ENCODE results near the gene KIAA0825. TPM values are rescaled to one million over a fixed set of nuclear protein-coding genes. Genes with fewer than 3 reads are reported as not detected.

Gene KIAA0825
- polyA plus RNA-seq, 3 donors: 0.56 to 1.3 (median 0.89) TPM

DNA sequence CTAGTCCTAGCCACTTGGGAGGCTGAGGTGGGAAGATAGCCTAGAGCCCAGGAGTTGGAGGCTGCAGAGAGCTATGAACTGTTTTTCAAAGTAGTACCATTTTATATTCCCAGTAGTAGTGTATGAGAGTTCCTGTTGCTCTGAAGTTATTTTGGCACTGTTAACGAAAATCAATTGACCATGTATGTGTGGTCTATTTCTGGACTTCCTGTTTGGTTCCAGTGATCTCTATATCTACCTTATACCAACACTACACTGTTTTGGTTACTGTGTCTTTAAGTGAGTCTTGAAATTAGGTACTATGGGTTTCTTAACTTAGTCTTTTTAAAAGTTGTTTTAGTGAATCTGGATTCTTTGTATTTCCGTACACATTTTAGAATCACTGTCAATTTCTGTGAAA, 13.6 kb upstream of the KIAA0825 start:
- WGBS (ENCODE audit: insufficient coverage): no CpG with 5 or more reads among the region's 2 CpGs
- no peak overlapping the region for H3K9ac ChIP-seq (ENCODE audit: insufficient read depth, low read length, poor library complexity, severe bottlenecking)
- intact Hi-C loops (cut with micrococcal nuclease): no loop called here
- no peak overlapping the region for H3K4me3 Mint-ChIP-seq
- no peak overlapping the region for H2AFZ ChIP-seq (ENCODE audit: insufficient read depth, low read depth, low read length, poor library complexity, severe bottlenecking)
- no peak overlapping the region for H3K4me2 ChIP-seq (replicated peaks; ENCODE audit: extremely low read depth, low read length, poor library complexity, severe bottlenecking)
- no peak overlapping the region for H3K4me3 ChIP-seq (replicated peaks in 1 of 3; ENCODE audit: low read depth in 2 of 3, low read length in 3 of 3)
- no peaks in the 10 kb centered on the region for H3K4me1 Mint-ChIP-seq
- no peak for TF ChIP-seq CTCF (IDR thresholded peaks at IDR 0.05)
- H3K4me1 ChIP-seq (ENCODE audit: control insufficient read depth in 1 of 2, insufficient read depth in 2 of 2, low read length in 2 of 2): no peaks in the 10 kb centered on the region
- H3K27me3 Mint-ChIP-seq (ENCODE audit: low read depth in 3 of 3): no peaks in the 10 kb centered on the region
- no peaks in the 10 kb centered on the region for H3K27me3 ChIP-seq (ENCODE audit: control insufficient read depth in 2 of 2, insufficient read depth in 2 of 2, low read length in 2 of 2)
- no peak for DNase-seq
- H3K79me2 ChIP-seq (ENCODE audit: insufficient read depth, low read length): no peaks in the 10 kb centered on the region
- H3K36me3 Mint-ChIP-seq: peaks cover 63 to 70% of the 10 kb centered on the region in 2 donors
- no peaks in the 10 kb centered on the region for H4K20me1 ChIP-seq (ENCODE audit: insufficient read depth, low read length)
- no peak overlapping the region for H3K27ac Mint-ChIP-seq
- H3K9me3 ChIP-seq (replicated peaks in 1 of 2; ENCODE audit: control insufficient read depth in 1 of 2, insufficient read depth in 1 of 2, low read length in 2 of 2): peaks cover 1 to 4% of the 10 kb centered on the region in 2 donors
- H3K9me3 Mint-ChIP-seq: peaks cover 10 to 32% (median 16%) of the 10 kb centered on the region in 7 donors
- H3K27ac ChIP-seq (ENCODE audit: low read depth in 1 of 2, low read length in 2 of 2): no peak overlapping the region
- peaks cover 23 to 76% of the 10 kb centered on the region in 2 donors for H3K36me3 ChIP-seq (replicated peaks in 1 of 2; ENCODE audit: control insufficient read depth in 1 of 2, insufficient read depth in 2 of 2, low read length in 2 of 2)

GRCh38 chr5:94627191-94627590, 8.8 kb upstream of the KIAA0825 start:
- Mint-ChIP-seq H3K4me1 (no peaks in the 10 kb centered on the region), H3K36me3 (peaks cover 27% of the 10 kb centered on the region in 2 donors), H3K27me3 (ENCODE audit: low read depth in 3 of 3) (no peaks in the 10 kb centered on the region), H3K9me3 (peaks cover 0 to 15% (median 1%) of the 10 kb centered on the region in 7 donors), H3K4me3 (no peak overlapping the region), H3K27ac (no peak overlapping the region)
- no peak overlapping the region for H3K27ac ChIP-seq (ENCODE audit: low read depth in 1 of 2, low read length in 2 of 2)
- no peak overlapping the region for H3K4me2 ChIP-seq (replicated peaks; ENCODE audit: extremely low read depth, low read length, poor library complexity, severe bottlenecking)
- H2AFZ ChIP-seq (ENCODE audit: insufficient read depth, low read depth, low read length, poor library complexity, severe bottlenecking): no peak overlapping the region
- H3K4me3 ChIP-seq (replicated peaks in 1 of 3; ENCODE audit: low read depth in 2 of 3, low read length in 3 of 3): no peak overlapping the region
- no CpG with 5 or more reads among the region's 1 CpG for WGBS (ENCODE audit: insufficient coverage)
- H3K79me2 ChIP-seq (ENCODE audit: insufficient read depth, low read length): peaks cover 29% of the 10 kb centered on the region
- no peak for DNase-seq
- no peaks in the 10 kb centered on the region for H3K9me3 ChIP-seq (replicated peaks in 1 of 2; ENCODE audit: control insufficient read depth in 1 of 2, insufficient read depth in 1 of 2, low read length in 2 of 2)
- no peak for TF ChIP-seq CTCF (IDR thresholded peaks at IDR 0.05)
- H3K27me3 ChIP-seq (ENCODE audit: control insufficient read depth in 2 of 2, insufficient read depth in 2 of 2, low read length in 2 of 2): no peaks in the 10 kb centered on the region
- peaks cover 17 to 34% of the 10 kb centered on the region in 2 donors for H3K36me3 ChIP-seq (replicated peaks in 1 of 2; ENCODE audit: control insufficient read depth in 1 of 2, insufficient read depth in 2 of 2, low read length in 2 of 2)
- no peaks in the 10 kb centered on the region for H4K20me1 ChIP-seq (ENCODE audit: insufficient read depth, low read length)
- intact Hi-C loops (cut with micrococcal nuclease): no loop called here
- no peak overlapping the region for H3K9ac ChIP-seq (ENCODE audit: insufficient read depth, low read length, poor library complexity, severe bottlenecking)
- H3K4me1 ChIP-seq (ENCODE audit: control insufficient read depth in 1 of 2, insufficient read depth in 2 of 2, low read length in 2 of 2): no peaks in the 10 kb centered on the region

Data from CD14-positive monocyte (primary cell).